HepG2 (cell line): ENCODE data around the gene FNDC3A. TPM values are rescaled to one million over a fixed set of nuclear protein-coding genes. Genes with fewer than 3 reads are reported as not detected.

ENCODE experiments used
- ATAC-seq: fragments of 200-7000 bp; cut with Tn5 transposase; 3 replicates; pipeline ENCODE4 v1.9.1; 2020; ENCODE audit warnings: mild to moderate bottlenecking, moderate library complexity
- BruUV-seq: library from RNA; stranded (reverse); fragments of 400-500 nt; replicated peaks from 2 replicates; lab custom pipeline; 2021; lab: Mats Ljungman, UMichigan
- CTCF ChIA-PET: fragments of 300-600 bp; formaldehyde crosslinking; extraction: SDS; loops from one replicate; lab custom pipeline; 2021; ENCODE audit warnings: low total read pairs, inconsistent platforms, low intra/inter-chr PET ratio; lab: Yijun Ruan, JAX
- POLR2A ChIA-PET: fragments of 350-600 bp; sonication (Branson Sonifier 250); formaldehyde crosslinking; loops from one replicate; lab custom pipeline; 2020; ENCODE audit warnings: antibody characterized with exemption, inconsistent platforms; lab: Yijun Ruan, JAX
- DNase-seq: peaks from one replicate; pipeline ENCODE4 v3.0.0-alpha.2; 2015; ENCODE audit warnings: low spot score
- FAIRE-seq: peaks from 3 replicates; lab custom pipeline; 2011; peaks lifted over from hg19 to GRCh38; lab: Jason Lieb, UNC
- H2AFZ ChIP-seq: one replicate; pipeline ENCODE4 v1.6.1; 2011; ENCODE audit warnings: low read length, inconsistent platforms
- H3K27ac ChIP-seq: fragments of 300-600 bp; 3 replicates; pipeline ENCODE4 v1.8.0; 2011; ENCODE audit warnings: mixed run types, mild to moderate bottlenecking, mixed read lengths, low read length, inconsistent platforms; ENCODE audit not compliant: insufficient read depth; ENCODE audit errors: extremely low read length
- H3K27me3 ChIP-seq, 2 experiments: fragments of 200-600 bp in 1 of 2; 2 replicates in 1 of 2; 3 replicates in 1 of 2; pipeline versions ENCODE4 v1.6.0 to v1.8.0; 2011; ENCODE audit warnings: low read length in 2 of 2, mild to moderate bottlenecking in 2 of 2, moderate library complexity in 2 of 2, inconsistent platforms in 1 of 2; ENCODE audit not compliant: insufficient read depth in 2 of 2, control insufficient read depth in 1 of 2
- H3K36me3 ChIP-seq, 2 experiments: fragments of 200-600 bp in 1 of 2; replicated peaks in 1 of 2; 2 replicates in 1 of 2; 3 replicates in 1 of 2; pipeline versions ENCODE4 v1.5.1 to v1.8.0; 2011; ENCODE audit warnings: low read length in 2 of 2, inconsistent platforms in 1 of 2; ENCODE audit not compliant: insufficient read depth in 2 of 2, control insufficient read depth in 1 of 2
- H3K4me1 ChIP-seq: 2 replicates; pipeline ENCODE4 v1.5.1; 2012; ENCODE audit warnings: low read length, inconsistent platforms; ENCODE audit not compliant: insufficient read depth
- H3K4me2 ChIP-seq: 2 replicates; pipeline ENCODE4 v1.6.0; 2011; ENCODE audit warnings: low read depth, low read length, inconsistent platforms
- H3K4me3 ChIP-seq, 3 experiments: fragments of 200-600 bp in 1 of 3; sonication (generic), shearing (Covaris generic) in 1 of 3; replicated peaks in 1 of 3; 2 replicates each; pipeline ENCODE4 v1.5.1; 2011 to 2016; ENCODE audit warnings: low read length in 3 of 3, inconsistent platforms in 2 of 3, low read depth in 2 of 3, mild to moderate bottlenecking in 2 of 3, control low read depth in 1 of 3, mixed read lengths in 1 of 3; ENCODE audit not compliant: insufficient read depth in 1 of 3
- H3K79me2 ChIP-seq: one replicate; pipeline ENCODE4 v1.6.1; 2011; ENCODE audit warnings: low read length, inconsistent platforms; ENCODE audit not compliant: insufficient read depth
- H3K9ac ChIP-seq: 2 replicates; pipeline ENCODE4 v1.6.0; 2011; ENCODE audit warnings: mild to moderate bottlenecking, low read depth, low read length, inconsistent platforms; ENCODE audit not compliant: insufficient read depth
- H3K9me3 ChIP-seq: 2 replicates; pipeline ENCODE4 v1.5.1; 2012; ENCODE audit warnings: mild to moderate bottlenecking, low read length
- H4K20me1 ChIP-seq: 2 replicates; pipeline ENCODE4 v1.6.0; 2011; ENCODE audit warnings: inconsistent platforms, mild to moderate bottlenecking, low read length, moderate library complexity; ENCODE audit not compliant: insufficient read depth
- ARNT2 ChIP-seq: sonication (generic); formaldehyde crosslinking; IDR thresholded peaks from 2 replicates; pipeline ENCODE4 v1.8.0; 2022; ENCODE audit warnings: mild to moderate bottlenecking, low read depth, missing genetic modification reagents, moderate library complexity
- ARNTL ChIP-seq: sonication (generic); formaldehyde crosslinking; IDR thresholded peaks from 2 replicates; pipeline ENCODE4 v1.4.0; 2020; ENCODE audit warnings: mild to moderate bottlenecking, missing genetic modification reagents
- CHD4 ChIP-seq: fragments of 200-600 bp; sonication (generic); IDR thresholded peaks from 2 replicates; pipeline ENCODE4 v1.7.0; 2017; ENCODE audit warnings: mild to moderate bottlenecking, low read length, borderline replicate concordance
- E2F5 ChIP-seq: sonication (generic); formaldehyde crosslinking; conservative IDR thresholded peaks from 2 replicates; pipeline ENCODE4 v1.4.0; 2020; ENCODE audit warnings: missing genetic modification reagents
- FOSL1 ChIP-seq: sonication (generic); formaldehyde crosslinking; IDR thresholded peaks from 2 replicates; pipeline ENCODE4 v1.9.0; 2021; ENCODE audit warnings: missing genetic modification reagents, borderline replicate concordance
- KLF6 ChIP-seq: IDR thresholded peaks from 2 replicates; pipeline ENCODE4 v1.8.0; 2016; ENCODE audit warnings: missing biosample characterization, missing genetic modification reagents
- NR2F6 ChIP-seq, 2 experiments: IDR thresholded peaks; 2 replicates each; pipeline ENCODE4 v1.6.1; 2016; ENCODE audit warnings: antibody characterized with exemption in 1 of 2, mild to moderate bottlenecking in 1 of 2
- NR3C1 ChIP-seq: sonication (generic); formaldehyde crosslinking; IDR thresholded peaks from 2 replicates; pipeline ENCODE4 v1.4.0; 2020; ENCODE audit warnings: missing genetic modification reagents
- PAWR ChIP-seq: sonication (generic); formaldehyde crosslinking; IDR thresholded peaks from 2 replicates; pipeline ENCODE4 v1.4.0; 2020; ENCODE audit warnings: missing genetic modification reagents, mild to moderate bottlenecking, borderline replicate concordance
- TAF15 ChIP-seq: fragments of 200-400 bp; formaldehyde crosslinking; IDR thresholded peaks from one replicate; pipeline ENCODE4 v1.6.1; 2018; ENCODE audit warnings: mild to moderate bottlenecking, low read depth, low read length; ENCODE audit not compliant: poor library complexity, severe bottlenecking
- U2AF2 ChIP-seq: fragments of 200-400 bp; formaldehyde crosslinking; IDR thresholded peaks from 2 replicates; pipeline ENCODE4 v1.6.1; 2017; ENCODE audit warnings: low read depth, mild to moderate bottlenecking, low read length
- UBTF ChIP-seq: sonication (generic); formaldehyde crosslinking; IDR thresholded peaks from 2 replicates; pipeline ENCODE4 v1.4.0; 2020; ENCODE audit warnings: mild to moderate bottlenecking, missing genetic modification reagents
- ZBTB49 ChIP-seq: sonication (generic); formaldehyde crosslinking; IDR thresholded peaks from 2 replicates; pipeline ENCODE4 v1.4.0; 2020; ENCODE audit warnings: missing genetic modification reagents, borderline replicate concordance
- ZNF44 ChIP-seq: sonication (generic); formaldehyde crosslinking; IDR thresholded peaks from 2 replicates; pipeline ENCODE4 v1.5.1; 2020; ENCODE audit warnings: mild to moderate bottlenecking, missing genetic modification reagents
- WGBS: methylation state at CpG from one replicate; pipeline ENCODE4 v1.1.6; 2017; ENCODE audit warnings: low lambda C conversion rate; 5-methylcytosine and 5-hydroxymethylcytosine counted together
- in situ Hi-C: cut with HindIII; loops from 2 replicates; pipeline ENCODE4 v1.10.0; 2017; ENCODE audit warnings: low pct_unique_long_range_greater_than_20kb; ENCODE audit not compliant: extremely low pct_ligation_motif_present
- intact Hi-C: fragments of 100-400 bp; cut with micrococcal nuclease; formaldehyde crosslinking; loops from one replicate; pipeline ENCODE4 v1.10.0; 2022; ENCODE audit not compliant: unreplicated experiment
- polyA plus RNA-seq, 8 experiments: library from polyadenylated mRNA; depleted of rRNA in 3 of 8; stranded (reverse) in 7 of 8; unstranded in 1 of 8; fragments of >200 nt; fragmentation: Illumina TruSeq in 4 of 8; extraction: Trizol in 4 of 8; gene quantifications; 2 replicates each; pipeline versions ENCODE4 v1.2.1 to v1.2.3, GENCODE V29; 2011 to 2016; ENCODE audit warnings: low read depth in 4 of 8, missing spikeins in 1 of 8, mixed read lengths in 1 of 8; ENCODE audit not compliant: insufficient read depth in 1 of 8
- total RNA-seq, 5 experiments: library from RNA; depleted of rRNA; stranded (reverse); fragments of >200 nt; fragmentation: Illumina TruSeq; extraction: Trizol; gene quantifications; 2 replicates each; pipeline ENCODE4 v1.2.3, GENCODE V29; 2016; ENCODE audit warnings: low read depth in 1 of 5
- TF ChIP-seq, protein P1 (sequence below): sonication (generic); formaldehyde crosslinking; IDR thresholded peaks from 2 replicates; pipeline ENCODE4 v1.5.1; 2020; ENCODE audit warnings: mild to moderate bottlenecking, missing genetic modification reagents, borderline replicate concordance
- TF ChIP-seq, protein P2 (sequence below): IDR thresholded peaks from 2 replicates; pipeline ENCODE4 v1.6.1; 2016; ENCODE audit warnings: mild to moderate bottlenecking

The FNDC3A gene
- total and polyA plus RNA-seq, 2 of the 13 experiments (the other 11 are each of a cell fraction or from before 2014, with no cell fraction given): 36.7 to 39.3 TPM

DNA sequence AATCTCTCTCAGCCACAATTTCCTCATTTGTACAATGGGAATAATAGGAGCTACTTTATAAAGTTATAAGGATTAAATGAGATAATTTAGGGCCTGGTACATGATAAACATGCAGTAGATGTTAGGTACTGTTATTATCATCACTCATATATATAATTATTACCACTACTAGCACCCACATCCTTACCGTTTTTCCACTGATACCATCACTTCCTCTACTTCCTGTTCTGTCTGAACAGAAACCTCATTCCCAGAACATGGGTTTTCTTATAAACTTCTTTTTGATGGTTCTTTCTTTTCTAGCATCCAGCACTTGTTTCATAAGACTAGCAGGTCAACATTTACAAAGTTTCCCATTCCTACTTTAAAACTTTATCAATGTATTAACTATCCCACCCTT, 278.3 kb downstream of the FNDC3A start:
- no peak for ATAC-seq
- Histone ChIP-seq H3K9ac (no peak overlapping the region), H3K36me3 (peaks cover 5 to 34% of the 10 kb centered on the region in 2 experiments), H3K27me3 (no peaks in the 10 kb centered on the region), H3K4me1 (peaks cover 16% of the 10 kb centered on the region), H3K4me3 (no peak overlapping the region), H4K20me1 (no peaks in the 10 kb centered on the region), H3K79me2 (peaks cover 4% of the 10 kb centered on the region), H3K4me2 (no peak overlapping the region), H3K27ac (no peak overlapping the region), H3K9me3 (no peaks in the 10 kb centered on the region), H2AFZ (no peak overlapping the region)
- no peak for DNase-seq
- POLR2A ChIA-PET: no interaction called here
- no peak for FAIRE-seq
- intact Hi-C loops (no loop called here), in situ Hi-C loops (no loop called here)
- WGBS: 90% methylated on average over 1 of the region's 1 CpG
- CTCF ChIA-PET: no interaction called here
- BruUV-seq: no TSS peak
- TF ChIP-seq FOSL1 (CRISPR knock-in tag) (no peak), E2F5 (no peak), ARNT2 (CRISPR knock-in tag) (no peak), PAWR (CRISPR knock-in tag) (no peak), NR3C1 (no peak), KLF6 (CRISPR knock-in tag) (no peak), NR2F6 (IDR thresholded peaks at IDR 0.05) (no peak), NR2F6 (CRISPR knock-in tag; IDR thresholded peaks at IDR 0.05) (no peak), TAF15 (no peak), CHD4 (no peak), UBTF (CRISPR knock-in tag) (no peak), ZNF44 (CRISPR knock-in tag) (no peak), ARNTL (CRISPR knock-in tag) (no peak), U2AF2 (no peak), ZBTB49 (CRISPR knock-in tag) (no peak)
- TF ChIP-seq, protein P1, sequence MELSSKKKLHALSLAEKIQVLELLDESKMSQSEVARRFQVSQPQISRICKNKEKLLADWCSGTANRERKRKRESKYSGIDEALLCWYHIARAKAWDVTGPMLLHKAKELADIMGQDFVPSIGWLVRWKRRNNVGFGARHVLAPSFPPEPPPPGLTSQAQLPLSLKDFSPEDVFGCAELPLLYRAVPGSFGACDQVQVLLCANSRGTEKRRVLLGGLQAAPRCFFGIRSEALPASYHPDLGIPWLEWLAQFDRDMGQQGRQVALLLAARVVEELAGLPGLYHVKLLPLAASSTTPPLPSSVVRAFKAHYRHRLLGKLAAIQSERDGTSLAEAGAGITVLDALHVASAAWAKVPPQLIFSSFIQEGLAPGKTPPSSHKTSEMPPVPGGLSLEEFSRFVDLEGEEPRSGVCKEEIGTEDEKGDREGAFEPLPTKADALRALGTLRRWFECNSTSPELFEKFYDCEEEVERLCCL: no peak
- TF ChIP-seq, protein P2, sequence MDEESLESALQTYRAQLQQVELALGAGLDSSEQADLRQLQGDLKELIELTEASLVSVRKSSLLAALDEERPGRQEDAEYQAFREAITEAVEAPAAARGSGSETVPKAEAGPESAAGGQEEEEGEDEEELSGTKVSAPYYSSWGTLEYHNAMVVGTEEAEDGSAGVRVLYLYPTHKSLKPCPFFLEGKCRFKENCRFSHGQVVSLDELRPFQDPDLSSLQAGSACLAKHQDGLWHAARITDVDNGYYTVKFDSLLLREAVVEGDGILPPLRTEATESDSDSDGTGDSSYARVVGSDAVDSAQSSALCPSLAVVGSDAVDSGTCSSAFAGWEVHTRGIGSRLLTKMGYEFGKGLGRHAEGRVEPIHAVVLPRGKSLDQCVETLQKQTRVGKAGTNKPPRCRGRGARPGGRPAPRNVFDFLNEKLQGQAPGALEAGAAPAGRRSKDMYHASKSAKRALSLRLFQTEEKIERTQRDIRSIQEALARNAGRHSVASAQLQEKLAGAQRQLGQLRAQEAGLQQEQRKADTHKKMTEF (CRISPR knock-in tag): no peak
